GM12874 (cell line): ENCODE data around the gene SCAMP4.
A peak's percentile ranks its signal among the peaks of the same experiment; 100 is the strongest.

Source experiments
- CTCF ChIP-seq: IDR thresholded peaks from 2 replicates; pipeline ENCODE4 v1.5.1; 2011; ENCODE audit warnings: low read depth, mild to moderate bottlenecking, control low read depth, low read length, moderate library complexity; ENCODE audit not compliant: insufficient read depth

The SCAMP4 gene

GRCh38 chr19:1942934-1943555, 37.8 kb downstream of the SCAMP4 start:
- TF ChIP-seq CTCF: no peak

- TF ChIP-seq CTCF: no peak
These were observed 38.5 kb downstream of the SCAMP4 start for GRCh38 chr19:1943661-1944087.

- no peak for TF ChIP-seq CTCF
These were observed 39.1 kb downstream of the SCAMP4 start for GRCh38 chr19:1944088-1944915.

GRCh38 chr19:1944916-1945561, 39.8 kb downstream of the SCAMP4 start:
- no peak for TF ChIP-seq CTCF

- TF ChIP-seq CTCF: peak; percentile 56; the same call in 1 of the 2 replicates
These were observed 40.7 kb downstream of the SCAMP4 start for GRCh38 chr19:1945899-1946298.

GRCh38 chr19:1947651-1948209, 42.5 kb downstream of the SCAMP4 start:
- no peak for TF ChIP-seq CTCF
